ENCODE data around the gene FNDC10.
"Not testable (repeated sequence)": the region's sequence is repeated elsewhere in the genome, so short reads cannot be mapped to it uniquely, and the experiment has no call there.

The FNDC10 gene

DNA sequence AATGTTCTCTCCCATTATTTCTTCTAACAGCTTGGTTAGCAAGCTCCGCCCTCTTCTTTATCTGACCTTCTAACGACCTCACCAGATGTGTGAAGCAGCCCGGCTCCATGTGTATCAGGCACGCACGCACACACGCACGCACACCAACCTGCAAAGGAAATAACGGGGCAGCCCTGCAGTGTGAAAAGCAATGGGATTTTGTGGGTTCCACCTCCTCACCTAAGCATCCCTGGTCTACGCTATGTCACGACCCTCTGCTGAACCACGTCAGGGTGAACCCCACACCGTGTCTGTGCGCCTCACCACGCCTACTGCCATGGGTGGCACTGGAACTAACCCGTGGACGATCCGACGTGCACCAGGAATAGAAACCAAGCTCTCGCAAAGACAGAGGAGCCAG lies 35.7 kb downstream of the FNDC10 start:
- no peak for DNase-seq

DNA sequence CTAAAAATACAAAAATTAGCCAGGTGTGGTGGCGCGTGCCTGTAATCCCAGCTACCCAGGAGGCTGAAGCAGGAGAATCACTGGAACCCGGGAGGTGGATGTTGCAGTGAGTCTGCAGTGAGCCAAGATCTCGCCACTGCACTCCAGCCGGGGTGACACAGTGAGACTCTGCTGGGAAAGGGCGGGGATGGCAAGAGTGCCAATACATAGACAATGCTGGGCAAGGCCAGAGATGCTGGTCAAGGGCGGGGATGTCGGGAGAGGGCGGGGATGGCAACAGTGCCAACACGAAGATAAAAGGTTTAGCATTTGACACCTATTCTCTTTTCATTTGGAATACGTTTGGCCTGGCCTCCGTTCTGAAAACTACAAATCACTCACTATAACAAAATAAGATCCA lies 36.2 kb downstream of the FNDC10 start:
- DNase-seq, result no peak

DNA sequence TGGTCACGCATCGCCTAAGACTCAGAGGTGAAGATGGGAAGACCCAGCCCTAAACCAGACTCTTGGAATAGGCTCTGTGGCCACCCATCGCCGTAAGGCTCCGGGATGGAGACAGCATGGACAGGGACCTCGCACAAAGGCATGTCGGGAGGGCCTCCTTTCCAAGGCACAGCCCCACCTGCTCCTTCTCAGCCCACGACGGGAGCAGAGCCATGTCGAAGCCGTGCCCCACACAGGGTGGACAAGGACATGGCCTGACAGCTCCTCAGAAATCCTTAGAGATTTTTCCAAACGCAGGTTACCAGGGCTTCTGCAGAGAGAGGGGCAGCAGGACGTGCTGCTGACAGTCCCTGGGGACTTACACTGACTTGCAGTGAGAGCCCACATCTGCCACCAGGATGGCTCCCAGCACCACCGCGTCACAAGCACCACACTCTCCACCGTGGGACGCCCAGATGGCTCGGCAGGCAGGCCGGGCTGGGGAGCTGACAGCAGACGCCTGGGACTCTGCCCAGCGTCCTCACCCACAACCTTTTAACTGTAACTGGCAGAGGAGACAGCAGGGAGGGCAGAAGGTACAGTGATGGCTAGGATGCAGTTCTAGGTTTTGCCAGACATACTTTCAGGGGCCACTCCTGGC lies 37.3 kb downstream of the FNDC10 start:
- DNase-seq, result no peak

DNA sequence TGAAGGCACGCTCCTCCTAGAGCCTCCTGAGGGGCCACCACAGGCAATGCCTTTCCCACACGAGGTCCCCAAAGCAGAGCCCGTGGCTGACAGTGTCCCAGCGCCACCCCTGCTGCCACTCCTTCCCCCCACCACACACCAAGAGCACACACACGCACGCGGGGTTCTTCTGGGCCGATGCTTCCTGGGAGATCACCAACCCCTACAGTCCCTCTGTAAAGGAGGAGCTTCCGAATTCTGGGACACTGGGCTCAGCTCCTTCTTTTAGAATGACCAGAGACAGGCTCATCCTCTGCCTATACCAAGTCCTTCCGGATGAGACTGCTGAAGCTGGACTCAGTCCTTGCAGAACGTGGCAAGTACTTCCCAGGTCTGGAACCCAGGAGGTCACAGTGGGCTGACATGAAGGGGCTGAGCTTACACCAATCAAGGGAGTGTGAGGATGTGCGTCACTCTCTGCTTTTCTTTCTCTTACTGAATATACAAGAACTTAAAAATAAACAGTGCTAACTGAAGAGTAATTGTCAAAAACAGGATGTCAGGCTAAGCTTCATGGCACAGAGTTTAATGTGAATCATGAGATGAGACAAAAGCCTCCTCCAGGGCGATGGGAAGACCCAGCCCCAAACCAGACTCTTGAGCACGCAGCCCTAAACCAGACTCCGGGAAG lies 38.0 kb downstream of the FNDC10 start:
- no peak for DNase-seq

DNA sequence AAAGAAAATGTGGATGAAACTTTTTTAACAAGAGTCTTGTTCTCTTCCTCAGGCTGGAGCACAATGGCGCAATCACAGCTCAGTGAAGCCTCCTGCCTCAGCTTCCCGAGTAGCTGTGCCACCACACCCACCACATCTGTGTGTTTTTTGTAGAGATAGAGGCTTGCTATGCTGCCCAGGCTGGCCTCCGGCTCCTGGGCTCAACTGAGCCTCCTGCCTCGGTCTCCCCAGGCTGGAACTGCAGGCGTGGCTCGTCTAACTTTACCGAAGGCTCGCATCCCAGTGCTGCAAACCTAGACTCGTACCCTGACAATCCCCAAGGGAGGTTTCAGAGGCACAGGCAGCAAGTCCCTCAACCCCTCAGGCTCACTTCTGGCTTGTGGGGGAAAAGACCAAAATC lies 39.8 kb downstream of the FNDC10 start:
- no peak for DNase-seq

DNA sequence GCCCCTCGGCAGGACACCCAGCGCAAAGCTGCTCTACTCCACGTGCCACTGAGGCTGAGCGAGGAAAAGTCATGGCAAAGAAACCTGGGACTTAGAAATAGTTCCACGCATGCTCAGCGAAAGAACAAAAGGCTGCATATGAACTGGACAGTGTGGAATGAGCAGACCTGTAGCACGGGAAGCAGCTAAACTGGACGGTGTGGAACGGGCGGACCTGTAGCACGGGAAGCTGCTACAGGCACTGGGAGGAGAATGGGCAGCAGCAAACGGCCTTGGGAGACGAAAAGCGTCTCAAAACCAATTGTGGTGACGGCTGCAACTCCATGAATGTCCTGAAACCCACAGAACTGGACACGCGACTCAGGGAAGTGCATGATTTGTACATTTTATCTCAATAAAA lies 40.9 kb downstream of the FNDC10 start:
- no peak for DNase-seq

DNA sequence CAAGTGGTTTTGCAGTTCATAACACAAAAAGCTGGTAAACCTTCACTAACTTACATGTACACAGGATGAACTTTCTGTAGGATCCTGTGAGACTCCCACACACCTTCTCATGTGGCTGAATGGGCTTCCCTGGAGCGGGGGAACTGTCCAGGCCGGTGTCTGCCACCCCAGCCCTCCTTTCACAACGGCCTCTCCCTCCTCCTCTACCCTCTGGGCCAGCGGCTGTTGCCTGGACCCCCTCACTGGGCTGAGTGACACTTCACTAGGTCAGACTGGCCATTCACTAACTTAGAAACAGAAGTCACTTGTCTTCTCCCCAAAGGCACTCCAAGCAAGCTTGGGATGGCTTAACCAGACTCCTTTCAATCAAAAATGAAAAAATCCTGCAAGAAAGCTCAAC lies 41.3 kb downstream of the FNDC10 start:
- DNase-seq, result no peak

DNA sequence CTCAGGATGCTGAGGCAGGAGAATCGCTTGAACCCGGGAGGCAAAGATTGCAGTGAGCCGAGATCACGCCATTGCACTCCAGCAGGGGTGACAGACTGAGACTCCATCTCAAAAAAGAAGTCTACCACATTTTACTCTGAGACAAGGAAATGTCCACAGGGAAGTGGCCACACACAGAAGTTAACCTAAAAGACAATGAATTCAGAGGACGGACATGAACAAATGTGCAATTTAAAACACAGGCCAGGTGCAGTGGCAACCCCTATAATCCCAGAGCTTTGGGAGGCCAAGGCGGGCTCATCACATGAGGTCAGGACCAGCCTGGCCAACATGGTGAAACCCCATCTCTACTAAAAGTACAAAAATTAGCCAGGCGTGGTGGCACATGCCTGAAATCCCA lies 42.2 kb downstream of the FNDC10 start:
- DNase-seq, result not testable (repeated sequence)

DNA sequence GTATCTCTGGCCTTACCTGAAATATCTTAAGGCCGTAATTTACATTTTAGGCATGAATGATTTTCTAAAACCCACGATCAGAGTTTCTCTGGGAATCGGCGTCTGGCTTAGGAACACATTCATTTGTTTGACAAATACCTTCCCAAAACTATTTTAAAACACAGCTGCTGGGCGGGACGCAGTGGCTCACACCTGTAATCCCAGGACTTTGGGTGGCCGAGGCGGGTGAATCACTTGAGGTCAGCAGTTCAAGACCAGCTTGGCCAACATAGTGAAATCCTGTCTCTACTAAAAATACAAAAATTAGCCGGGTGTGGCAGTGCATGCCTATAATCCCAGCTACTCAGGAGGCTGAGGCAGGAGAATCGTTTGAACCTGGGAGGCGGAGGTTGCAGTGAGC lies 43.0 kb downstream of the FNDC10 start:
- DNase-seq, result not testable (repeated sequence)

DNA sequence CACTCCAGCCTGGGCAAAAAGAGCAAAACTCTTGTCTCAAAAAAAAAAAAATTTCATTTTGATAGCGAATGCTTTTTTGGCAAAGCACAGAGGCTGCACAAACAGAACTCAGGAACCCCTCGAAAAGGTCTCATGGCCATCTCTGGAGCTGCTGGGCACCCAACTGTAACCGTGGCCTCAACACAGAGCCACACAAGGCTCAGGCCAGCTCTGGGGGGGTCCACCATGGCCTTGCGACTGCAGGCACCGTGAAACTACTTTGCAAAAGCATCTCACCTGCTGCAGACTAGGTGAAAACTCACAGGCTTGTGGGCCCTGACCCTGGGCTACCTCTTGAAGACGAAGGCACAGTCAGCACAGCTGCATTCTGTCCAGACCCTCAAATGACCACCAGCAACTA lies 43.4 kb downstream of the FNDC10 start:
- no peak for DNase-seq

DNA sequence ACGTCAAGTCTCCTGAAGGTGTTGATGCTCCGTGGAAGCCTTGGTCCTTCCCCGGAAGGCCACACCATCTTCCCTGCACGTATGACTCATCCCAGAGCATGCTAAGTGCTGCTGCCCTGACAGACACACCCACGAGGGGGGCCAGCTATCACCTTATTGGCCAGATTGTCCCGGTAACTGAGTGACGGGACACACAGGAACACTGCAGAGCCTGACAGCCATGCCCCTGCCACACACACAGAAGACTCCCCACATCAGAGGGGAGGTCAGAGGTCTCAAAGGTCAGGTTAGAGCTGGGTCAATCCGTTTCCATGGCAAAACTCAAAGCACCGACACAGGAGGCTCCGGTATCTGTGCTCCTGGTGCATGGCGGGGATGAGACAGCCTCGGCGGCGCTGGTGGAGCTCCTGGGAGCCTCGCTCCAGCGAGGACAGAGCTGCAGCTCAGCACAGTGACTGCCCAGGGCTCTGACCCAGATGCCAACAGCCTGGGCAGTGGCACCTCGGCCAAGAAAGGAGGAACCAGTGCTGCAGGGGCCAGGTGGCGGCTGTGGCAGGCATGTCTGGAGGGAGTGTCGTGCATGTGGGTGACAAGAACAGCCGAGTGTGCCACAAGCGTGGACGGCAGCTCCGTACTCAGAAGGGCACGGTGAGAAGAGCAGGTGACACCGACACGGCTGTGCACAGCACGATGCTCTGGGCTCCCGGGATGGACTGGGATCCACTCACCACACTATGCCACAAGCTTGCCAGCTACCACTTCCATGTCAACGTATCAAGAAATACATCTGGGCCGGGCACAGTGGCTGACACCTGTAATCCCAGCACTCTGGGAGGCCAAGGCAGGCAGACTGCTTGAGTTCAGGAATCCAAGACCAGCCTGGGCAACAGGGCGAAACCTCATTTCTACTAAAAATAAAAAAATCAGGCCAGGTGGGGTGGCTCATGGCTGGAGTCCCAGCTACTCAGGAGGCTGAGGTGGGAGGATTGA lies 44.7 kb downstream of the FNDC10 start:
- no peak for DNase-seq

DNA sequence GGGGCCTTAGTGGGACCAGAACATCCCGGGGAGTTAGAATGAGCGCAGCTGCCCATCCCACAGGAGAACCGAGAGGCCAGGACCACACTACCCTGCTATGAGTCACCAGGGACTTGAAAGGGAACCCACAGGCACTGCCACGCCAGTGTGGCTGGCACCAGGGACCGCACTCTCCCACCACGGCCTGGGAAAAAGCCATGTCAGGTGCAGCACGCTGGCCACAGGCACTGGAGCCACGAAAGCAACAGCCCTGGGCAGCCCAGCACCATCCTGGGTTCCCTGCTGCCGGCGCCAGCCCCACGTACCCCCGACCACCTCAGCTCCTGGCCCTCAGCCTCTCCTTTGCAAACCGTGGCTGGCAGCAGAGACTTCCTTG lies 45.4 kb downstream of the FNDC10 start:
- no peak for DNase-seq

DNA sequence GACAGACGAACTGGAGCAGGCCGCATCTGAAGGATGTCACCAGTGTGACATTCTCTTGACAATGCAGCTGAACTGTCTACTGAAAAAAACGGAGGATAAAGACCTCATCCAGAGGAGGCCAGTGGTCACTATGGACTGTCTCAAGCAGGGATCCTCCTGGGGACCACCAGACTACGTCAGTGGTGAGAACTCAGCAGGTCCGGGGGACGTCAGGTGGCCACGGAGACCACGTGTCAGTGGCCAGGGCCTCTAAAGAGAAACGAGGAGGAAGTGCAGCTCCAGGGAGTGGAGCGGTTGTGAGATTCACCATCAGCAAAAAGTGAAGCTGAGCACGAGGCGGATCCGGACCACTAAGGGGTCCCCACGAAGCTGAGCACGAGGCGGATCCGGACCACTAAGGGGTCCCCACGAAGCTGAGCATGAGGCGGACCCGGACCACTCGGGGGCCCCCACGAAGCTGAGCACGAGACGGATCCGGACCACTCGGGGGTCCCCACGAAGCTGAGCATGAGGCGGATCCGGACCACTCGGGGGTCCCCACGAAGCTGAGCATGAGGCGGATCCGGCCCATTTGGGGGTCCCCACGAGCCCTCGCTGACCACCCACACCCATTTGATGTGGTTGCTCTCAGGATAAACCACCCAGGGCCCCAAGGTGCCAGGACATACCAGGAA lies 46.0 kb downstream of the FNDC10 start:
- no peak for DNase-seq

DNA sequence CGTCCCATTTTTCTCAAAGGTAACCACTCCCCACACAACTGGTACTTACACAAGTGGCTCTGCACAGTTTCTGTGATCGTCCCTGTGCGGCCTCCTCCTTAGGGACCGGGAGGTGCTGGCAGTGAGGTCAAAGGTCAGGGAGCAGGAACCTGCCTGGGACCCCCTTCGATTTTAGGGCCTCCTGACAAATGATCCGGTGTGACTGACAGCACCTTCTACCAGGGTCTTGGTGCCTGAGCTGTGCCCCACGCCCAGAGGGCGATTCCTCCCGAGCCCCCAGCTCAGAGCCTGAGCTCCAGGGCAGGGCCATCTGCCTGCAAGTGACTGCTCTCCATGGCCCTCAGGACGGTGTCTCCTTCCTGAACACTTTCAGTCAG lies 47.7 kb downstream of the FNDC10 start:
- no peak for DNase-seq

DNA sequence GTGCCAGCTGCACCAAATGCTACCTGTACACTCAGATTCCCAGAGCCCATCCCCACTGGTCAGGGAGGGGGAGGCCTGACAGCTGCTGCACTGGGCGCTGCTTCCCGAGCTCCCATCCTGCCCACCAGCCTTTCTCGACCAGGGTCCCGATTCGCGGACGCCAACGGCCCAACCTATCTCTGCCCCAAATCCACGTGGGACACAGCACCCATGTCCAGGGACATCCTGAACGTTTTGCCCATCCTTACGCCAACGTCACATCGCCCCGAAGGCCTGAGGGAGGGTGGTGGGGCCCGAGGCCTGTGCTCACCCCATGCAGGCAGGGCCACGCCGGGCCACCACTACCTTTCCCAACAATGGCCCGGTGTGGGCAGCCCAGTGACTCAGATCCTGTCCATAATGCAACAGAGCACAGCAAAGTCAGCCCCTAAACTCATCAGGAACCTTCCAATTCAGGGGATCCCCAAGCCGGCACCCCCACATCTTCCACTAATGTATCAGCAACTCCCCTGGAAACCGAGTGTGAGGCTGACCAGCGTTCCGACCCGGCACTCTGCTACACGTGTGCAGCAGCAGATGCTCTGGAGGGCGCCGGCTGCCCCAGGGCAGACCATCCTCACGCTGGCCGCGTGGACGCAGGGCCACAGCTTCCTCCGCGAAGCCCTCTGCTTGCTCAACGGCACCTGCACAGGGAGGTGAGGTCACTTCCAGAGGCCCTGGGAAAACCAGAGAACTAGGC lies 48.2 kb downstream of the FNDC10 start:
- DNase-seq, result no peak

DNA sequence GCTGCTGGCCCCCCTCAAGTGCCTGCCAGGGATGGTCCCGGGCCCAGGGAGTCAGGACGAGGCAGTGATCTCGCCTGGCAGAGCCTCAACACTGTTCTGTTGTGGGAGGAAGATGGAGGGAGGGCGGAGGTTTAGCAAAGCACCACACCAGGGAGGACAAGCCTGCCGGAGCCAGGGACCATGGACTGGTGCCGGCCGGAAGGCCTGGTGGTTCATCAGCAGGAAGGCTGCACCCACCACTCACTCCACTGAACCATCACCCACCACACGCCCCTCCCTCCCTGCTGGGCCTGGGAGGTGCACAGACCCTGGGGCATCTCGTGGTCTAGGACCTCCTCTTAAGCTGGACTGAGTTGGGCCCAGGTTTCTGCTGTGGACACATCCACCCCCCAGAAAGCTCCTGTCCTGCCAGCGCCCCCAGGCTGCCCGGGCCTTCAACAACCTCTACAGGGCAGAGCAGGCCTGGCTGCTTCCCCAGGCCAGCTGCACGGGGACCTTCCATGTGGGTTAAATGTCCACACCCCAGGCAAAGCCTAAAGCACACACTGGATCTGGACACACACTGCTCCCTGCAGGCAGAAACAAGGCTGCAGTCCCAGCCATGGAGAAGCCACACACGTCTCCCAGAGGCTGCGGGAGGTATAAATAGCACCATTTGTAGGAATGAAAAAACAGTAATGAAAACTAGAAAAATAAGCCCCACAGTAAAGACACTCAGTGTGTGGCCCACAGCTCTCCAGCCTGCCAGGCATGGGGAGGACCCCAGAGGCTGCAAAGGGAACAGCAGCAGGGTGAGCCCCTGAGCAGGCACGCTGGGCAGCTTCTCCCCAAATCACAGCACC lies 49.1 kb downstream of the FNDC10 start:
- no peak for DNase-seq

DNA sequence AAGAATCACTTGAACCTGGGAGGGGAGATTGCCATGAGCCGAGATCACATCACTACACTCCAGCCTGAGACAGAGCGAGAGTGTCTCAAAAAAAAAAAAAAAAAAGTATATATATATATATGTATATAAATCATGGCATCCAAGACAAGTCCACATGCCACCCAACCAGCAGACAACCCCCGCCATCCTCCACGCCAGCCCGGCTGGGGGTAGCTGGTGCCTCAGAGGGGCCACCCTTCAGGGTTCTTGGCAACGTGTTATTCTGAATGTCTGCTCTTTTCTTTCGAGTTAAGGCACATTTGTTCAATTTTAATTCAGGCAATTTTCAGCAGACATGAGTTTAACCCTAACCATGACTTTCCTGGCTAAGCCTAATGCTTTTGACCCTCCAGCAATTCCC lies 49.8 kb downstream of the FNDC10 start:
- no peak for DNase-seq

DNA sequence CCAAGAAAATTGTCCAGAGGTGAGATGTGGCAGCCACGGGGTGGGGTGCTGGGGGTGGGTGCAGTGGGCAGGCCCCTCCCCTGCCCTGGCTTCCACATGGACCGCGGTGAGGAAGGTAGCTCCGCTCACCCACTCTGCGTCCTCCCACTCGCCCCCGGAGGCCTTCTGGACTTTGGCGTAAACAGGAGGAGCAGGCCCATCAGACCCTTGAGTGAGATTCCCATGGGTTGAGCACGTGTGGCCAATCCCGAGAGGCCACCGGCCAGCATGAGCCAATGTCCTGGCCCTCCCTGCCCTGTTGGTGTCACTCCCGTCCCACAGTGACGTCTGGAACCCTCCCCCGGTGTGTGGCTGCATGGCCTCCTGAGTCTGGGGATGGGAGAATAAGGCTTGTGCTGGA lies 51.3 kb downstream of the FNDC10 start:
- no peak for DNase-seq
